Fibroblast of skin of abdomen (primary cell): ENCODE data around the gene TJAP1.
"Not testable (repeated sequence)": the region's sequence is repeated elsewhere in the genome, so short reads cannot be mapped to it uniquely, and the experiment has no call there.

ENCODE experiments used
- DNase-seq: peaks from one replicate; pipeline ENCODE4 v3.0.0-alpha.2; 2013

TJAP1 gene

GRCh38 chr6:43454290-43454695 is 23.1 kb upstream of the TJAP1 start:
- no peak for DNase-seq

GRCh38 chr6:43454696-43455530 is 22.5 kb upstream of the TJAP1 start:
- peak; percentile 66 for DNase-seq

- no peak for DNase-seq
These were observed 21.6 kb upstream of the TJAP1 start, which contains the start of gene DLK2 for GRCh38 chr6:43455531-43456428. TSS of gene DLK2 (minus strand) at chr6:43455548. CDS start at chr6:43454825, 723 bp downstream.

DNA sequence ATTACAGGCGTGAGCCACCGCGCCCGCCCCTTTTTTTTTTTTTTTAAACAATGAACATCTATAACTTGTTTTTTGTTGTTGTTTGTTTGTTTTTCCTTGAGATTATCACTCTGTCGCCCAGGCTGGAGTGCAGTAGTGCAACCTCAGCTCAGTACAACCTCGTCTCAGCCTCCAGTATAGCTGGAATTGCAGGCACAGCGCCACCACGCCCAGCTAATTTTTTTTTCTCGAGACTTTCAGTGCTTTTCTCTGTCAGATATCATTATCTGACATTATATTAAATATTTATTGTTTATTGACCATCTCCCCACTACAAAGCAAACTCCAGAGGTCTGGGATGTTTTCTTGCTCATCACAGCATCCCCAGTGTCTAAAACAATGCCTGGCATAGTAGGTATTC is 19.7 kb upstream of the TJAP1 start:
- DNase-seq = no peak

DNA sequence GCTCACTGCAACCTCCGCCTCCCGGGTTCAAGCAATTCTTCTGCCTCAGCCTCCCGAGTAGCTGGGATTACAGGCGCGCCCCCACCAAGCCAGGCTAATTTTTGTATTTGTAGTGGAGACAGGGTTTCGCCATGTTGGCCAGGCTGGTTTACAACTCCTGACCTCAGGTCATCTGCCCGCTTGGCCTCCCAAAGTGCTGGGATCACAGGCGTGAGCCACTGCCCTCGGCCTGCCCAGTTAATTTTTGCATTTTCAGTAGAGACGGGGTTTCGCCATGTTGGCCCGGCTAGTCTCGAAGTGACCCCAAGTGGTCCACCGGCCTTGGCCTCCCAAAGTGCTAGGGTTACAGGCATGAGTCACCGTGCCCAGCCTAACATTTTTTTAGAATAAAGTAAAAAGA is 19.2 kb upstream of the TJAP1 start:
- not testable (repeated sequence) for DNase-seq

DNA sequence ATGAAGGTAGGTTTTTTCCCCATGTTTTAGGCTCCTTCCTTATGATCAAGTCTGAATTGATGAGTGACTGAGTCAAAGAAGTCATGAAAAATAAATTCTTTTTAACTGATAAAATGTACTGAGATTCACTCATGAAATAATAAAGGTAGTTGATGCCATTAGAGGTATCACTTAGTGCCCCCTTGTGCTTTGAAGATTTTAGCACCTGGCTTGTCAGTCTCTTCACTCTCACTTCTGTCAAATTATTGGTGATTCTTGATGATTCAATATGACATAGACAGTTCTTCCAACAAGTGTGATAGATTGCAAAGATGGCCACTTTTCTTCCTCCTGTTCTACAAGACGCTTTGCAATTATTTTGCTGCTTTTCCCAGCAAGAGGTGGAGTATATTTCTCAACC is 17.8 kb upstream of the TJAP1 start:
- no peak for DNase-seq

DNA sequence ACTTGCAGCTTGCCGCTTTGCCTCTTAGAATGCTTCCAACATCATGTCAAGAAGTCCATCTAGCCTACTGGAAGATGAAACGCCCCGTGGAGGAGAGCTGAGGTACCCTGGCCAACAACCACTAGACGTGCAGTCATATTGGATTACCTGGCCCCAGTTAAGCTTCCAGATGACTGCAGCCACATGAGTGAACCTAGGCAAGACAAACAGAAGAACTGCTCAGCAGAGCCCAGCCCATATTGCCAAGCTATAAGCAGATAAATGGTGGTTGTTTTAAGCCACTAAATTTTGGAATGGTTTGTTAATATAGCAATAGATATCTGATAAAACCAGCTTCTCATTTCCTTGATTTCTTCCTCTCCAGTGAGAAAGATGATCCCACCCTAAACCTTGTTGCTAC is 17.3 kb upstream of the TJAP1 start:
- DNase-seq = no peak

DNA sequence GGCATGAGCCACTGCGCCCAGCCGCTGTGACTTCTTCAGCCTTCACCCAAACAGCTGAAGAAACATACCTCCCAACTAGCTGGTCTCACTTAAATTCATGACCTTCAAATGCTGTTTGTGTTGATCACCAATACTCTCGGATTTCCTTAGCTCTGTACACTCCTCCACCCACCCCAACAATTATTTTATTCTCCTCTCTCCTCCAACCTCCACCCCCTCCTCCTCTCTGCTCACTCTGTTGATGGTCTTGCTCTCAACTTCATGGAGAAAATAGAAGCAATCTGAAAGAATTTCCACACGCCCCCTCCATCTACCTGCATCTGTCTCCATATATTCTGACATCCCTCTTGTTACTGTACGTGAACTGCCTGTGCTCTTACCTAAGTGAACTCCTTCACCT is 15.4 kb upstream of the TJAP1 start:
- DNase-seq = no peak

DNA sequence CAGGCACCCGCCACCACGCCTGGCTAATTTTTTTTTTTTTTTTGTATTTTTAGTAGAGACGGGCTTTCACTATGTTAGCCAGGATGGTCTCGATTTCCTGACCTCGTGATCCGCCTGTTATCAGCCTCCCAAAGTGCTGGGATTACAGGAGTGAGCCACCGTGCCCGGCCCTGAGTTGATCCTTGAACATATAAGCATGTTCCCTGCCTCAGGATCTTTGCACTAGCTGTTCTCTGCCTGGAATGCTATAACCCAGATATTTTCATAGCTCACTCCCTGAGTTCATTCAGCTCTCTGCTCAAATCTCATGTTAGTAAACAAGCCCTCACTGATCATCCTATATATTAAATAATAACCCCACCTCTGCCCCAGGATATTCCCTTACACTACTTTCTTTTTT is 13.0 kb upstream of the TJAP1 start:
- DNase-seq = no peak

GRCh38 chr6:43465948-43466347 is 11.4 kb upstream of the TJAP1 start:
- no peak for DNase-seq

DNA sequence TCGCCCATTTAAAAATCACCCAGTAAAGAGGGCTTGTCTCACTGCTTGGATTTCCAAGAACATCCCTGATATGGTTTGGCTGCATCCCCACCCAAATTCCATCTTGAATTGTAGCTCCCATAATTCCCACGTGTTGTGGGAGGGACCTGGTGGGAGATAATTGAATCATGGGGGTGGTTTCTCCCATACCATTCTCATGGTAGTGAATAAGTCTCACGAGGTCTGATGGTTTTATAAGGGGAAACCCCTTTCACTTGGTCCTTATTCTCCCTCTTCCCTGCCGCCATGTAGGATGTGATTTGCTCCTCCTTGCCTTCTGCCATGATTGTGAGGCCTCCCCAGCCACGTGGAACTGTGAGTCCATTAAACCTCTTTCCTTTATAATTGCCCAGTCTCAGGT is 10.1 kb upstream of the TJAP1 start:
- not testable (repeated sequence) for DNase-seq

- DNase-seq = no peak
These were observed 9.6 kb upstream of the TJAP1 start for GRCh38 chr6:43467752-43468151.

GRCh38 chr6:43468240-43468639 is 9.1 kb upstream of the TJAP1 start:
- no peak for DNase-seq

DNA sequence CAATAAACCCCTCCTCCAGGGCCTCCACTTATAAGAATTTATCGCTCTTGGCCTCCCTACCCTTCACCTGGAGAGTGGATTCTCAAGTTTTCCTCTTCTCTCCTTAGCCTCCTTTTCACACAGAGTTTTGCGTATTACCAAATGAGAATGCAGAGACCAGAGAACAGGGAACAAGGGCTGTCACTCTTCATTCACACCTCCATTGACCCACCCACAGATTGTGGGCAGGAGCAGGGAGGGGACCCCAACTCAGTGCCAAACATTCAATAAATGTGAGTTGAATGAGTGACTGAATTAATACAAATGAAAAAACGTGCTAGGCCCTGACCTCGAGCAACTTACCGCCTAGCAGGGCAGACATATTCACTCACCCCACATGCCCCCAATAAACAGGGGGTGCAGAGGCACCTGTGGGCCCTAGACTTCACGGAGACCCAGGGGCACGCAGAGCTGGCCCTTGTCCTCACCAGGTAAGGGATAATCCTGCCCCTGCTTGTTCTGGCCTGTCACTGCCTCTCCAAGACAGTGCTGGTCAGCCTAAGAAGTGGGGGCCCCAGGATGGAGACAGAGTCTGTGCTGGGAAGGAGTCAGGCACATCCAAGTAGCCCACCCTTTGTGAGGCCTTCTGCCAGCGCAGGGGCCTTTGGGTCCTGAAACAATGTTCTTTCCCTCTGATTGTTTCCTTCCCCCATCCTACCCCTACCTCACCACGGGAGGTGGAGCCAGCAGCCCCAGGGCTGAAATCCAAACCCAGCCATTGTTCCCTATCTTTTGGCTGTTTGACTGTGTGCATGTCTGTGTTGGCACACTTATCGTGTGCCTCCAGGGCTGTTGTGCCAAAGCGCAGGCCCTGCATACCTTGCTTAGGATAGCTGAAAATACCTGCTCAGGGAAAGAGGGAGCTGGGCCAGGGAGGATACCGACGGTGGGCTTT is 8.4 kb upstream of the TJAP1 start:
- DNase-seq = no peak

- DNase-seq = no peak
These were observed 7.4 kb upstream of the TJAP1 start for GRCh38 chr6:43469947-43470346.

DNA sequence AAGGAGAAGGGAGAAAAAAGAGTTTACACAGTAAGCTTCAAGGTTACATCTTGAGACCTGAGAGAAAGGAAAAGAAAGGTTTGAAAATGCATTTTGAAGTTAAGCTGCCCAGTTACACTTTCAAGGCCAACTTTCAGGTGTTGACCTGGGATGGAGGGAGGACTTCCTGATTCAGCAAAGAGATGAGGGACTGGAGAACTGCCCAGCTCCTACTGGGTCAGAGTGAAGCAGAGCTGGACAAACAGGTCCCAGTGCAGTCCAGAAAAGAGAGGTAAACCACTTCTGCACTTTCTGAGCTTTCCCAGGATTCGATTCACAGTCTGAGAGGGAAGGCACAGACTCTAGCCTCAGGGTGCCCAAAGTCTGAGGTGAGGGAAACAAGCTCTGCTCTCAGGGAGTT is 6.0 kb upstream of the TJAP1 start:
- no peak for DNase-seq

DNA sequence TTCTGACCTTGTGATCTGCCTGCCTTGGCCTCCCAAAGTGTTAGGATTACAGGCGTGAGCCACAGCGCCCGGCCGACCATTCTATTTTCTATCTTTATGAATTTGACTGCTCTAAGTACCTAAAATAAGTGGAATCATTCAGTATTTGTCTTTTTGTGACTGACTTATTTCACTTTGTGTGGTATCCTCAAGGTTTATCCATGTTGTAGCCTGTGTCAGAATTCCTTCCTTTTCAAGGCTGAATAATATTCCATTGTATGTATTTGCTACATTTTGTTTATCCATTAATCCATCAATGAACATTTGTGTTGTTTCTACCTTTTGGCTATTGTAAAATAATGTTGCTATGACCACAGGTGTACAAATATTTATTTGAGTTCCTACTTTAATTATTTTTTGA is 4.9 kb upstream of the TJAP1 start:
- DNase-seq = no peak

DNA sequence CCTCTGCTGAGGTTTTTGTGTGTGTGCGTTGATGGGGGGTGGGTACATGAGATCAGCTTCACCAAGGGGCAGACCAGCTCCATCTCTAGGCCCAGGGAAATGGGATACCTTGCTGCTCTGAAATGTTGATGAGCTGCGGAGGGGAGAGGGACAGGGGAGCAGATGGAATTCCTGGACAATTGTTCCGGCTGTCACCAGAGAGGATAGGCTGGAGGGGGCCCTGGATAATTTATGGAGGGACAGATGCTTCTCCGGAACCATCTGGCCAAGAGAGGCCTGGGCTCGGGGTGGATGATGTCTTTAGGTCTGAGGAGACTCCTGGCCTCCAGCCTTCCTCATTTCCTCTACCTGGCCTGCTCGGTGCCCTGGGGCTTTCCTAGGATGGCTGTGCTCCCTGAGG is 1.9 kb upstream of the TJAP1 start:
- no peak for DNase-seq

GRCh38 chr6:43476746-43477145 is 624 bp upstream of the TJAP1 start:
- DNase-seq = no peak

DNA sequence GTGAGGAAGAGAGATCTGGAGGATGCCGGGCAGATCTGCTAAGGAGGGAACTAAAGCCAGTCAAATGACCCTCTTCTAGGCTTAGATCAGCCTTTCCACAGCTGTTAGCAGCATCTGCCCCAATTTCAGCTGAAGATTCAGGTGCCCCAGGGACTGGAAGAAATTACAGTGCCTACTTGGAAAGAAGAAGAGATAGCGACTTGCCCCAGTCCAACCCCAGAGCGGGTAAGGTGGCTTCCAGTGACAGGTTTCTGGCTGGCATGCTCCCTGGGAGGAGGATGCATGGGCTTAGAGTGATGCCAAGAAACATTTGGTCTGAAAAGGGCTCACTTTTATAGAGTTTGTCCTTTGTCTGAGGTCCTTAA is 620 bp downstream of the TJAP1 start:
- DNase-seq = no peak

- no peak for DNase-seq
These were observed 3.7 kb downstream of the TJAP1 start for GRCh38 chr6:43481075-43481474.

GRCh38 chr6:43481591-43482236 is 4.3 kb downstream of the TJAP1 start:
- DNase-seq = no peak
